Ishikawa (cell line): ENCODE data around the gene BPHL.

ENCODE experiments used
- CEBPB ChIP-seq: IDR thresholded peaks from 2 replicates; pipeline ENCODE4 v1.6.1; 2012
- CREB1 ChIP-seq: IDR thresholded peaks from 2 replicates; pipeline ENCODE4 v1.6.1; 2012; ENCODE audit warnings: low read depth
- EGR1 ChIP-seq: IDR thresholded peaks from 2 replicates; pipeline ENCODE4 v1.6.1; 2012
- EP300 ChIP-seq: IDR thresholded peaks from 2 replicates; pipeline ENCODE4 v1.6.1; 2012; ENCODE audit warnings: borderline replicate concordance
- FOXM1 ChIP-seq: IDR thresholded peaks from 2 replicates; pipeline ENCODE4 v1.6.1; 2012; ENCODE audit warnings: low read depth, borderline replicate concordance
- MAX ChIP-seq: IDR thresholded peaks from 2 replicates; pipeline ENCODE4 v1.6.1; 2012
- NFIC ChIP-seq: IDR thresholded peaks from 2 replicates; pipeline ENCODE4 v1.6.1; 2012
- RAD21 ChIP-seq: IDR thresholded peaks from 2 replicates; pipeline ENCODE4 v1.6.1; 2012; ENCODE audit warnings: low read depth
- REST ChIP-seq: IDR thresholded peaks from 2 replicates; pipeline ENCODE4 v1.6.1; 2012; ENCODE audit warnings: low read depth, mild to moderate bottlenecking
- TAF1 ChIP-seq: IDR thresholded peaks from 2 replicates; pipeline ENCODE4 v1.6.1; 2012; ENCODE audit warnings: low read depth, mild to moderate bottlenecking
- TEAD4 ChIP-seq: IDR thresholded peaks from 2 replicates; pipeline ENCODE4 v1.6.1; 2012
- YY1 ChIP-seq: IDR thresholded peaks from 2 replicates; pipeline ENCODE4 v1.6.1; 2012; ENCODE audit warnings: low read depth
- ZBTB7A ChIP-seq: IDR thresholded peaks from 2 replicates; pipeline ENCODE4 v1.6.1; 2012; ENCODE audit warnings: low read depth

GRCh38 chr6:3188262-3188661 is 69.8 kb downstream of the BPHL start:
- TF ChIP-seq RAD21 (no peak), CREB1 (no peak), TEAD4 (no peak), EP300 (no peak), MAX (no peak), YY1 (no peak), TAF1 (no peak), ZBTB7A (no peak), CEBPB (no peak), FOXM1 (no peak), REST (no peak), EGR1 (no peak), NFIC (no peak)
